Stimulated activated CD4-positive, alpha-beta T cell treated with anti-CD3 and anti-CD28 coated beads, Interleukin-1b, Interleukin-23, amount 100 ng/mL, for 24 hours (primary cell): ENCODE results near the gene UBTF.

ENCODE experiments used
- DNase-seq, 4 experiments: peaks; one replicate each; pipeline ENCODE4 v3.0.0-alpha.2; 2020; ENCODE audit warnings: low read depth in 4 of 4, low spot score in 1 of 4

Gene UBTF

GRCh38 chr17:44171931-44172455 lies 47.5 kb downstream of the UBTF start:
- no peak for DNase-seq

GRCh38 chr17:44170499-44171201 lies 48.8 kb downstream of the UBTF start, which contains the start of gene ASB16:
Gene ASB16 (plus strand): TSS chr17:44170704. CDS start chr17:44170790, 86 bp downstream.
- no peak for DNase-seq

GRCh38 chr17:44170135-44170498 lies 49.4 kb downstream of the UBTF start:
- DNase-seq = no peak

- DNase-seq = no peak
Measured at GRCh38 chr17:44167181-44167861, 52.2 kb downstream of the UBTF start.

GRCh38 chr17:44164476-44164875 lies 55.0 kb downstream of the UBTF start:
- DNase-seq = no peak

GRCh38 chr17:44159519-44160210 lies 59.8 kb downstream of the UBTF start:
- DNase-seq = no peak

- DNase-seq = no peak
Measured at GRCh38 chr17:44155488-44155887, 64.0 kb downstream of the UBTF start.
